OCI-LY7 (cell line): ENCODE data around the gene ZFP36L1. TPM values are rescaled to one million over a fixed set of nuclear protein-coding genes. Genes with fewer than 3 reads are reported as not detected.

Experiments used
- BruUV-seq: library from RNA; stranded (reverse); fragments of 400-500 nt; replicated peaks from 2 replicates; lab custom pipeline; 2021; lab: Mats Ljungman, UMichigan
- CTCF ChIA-PET: fragments of 300-600 bp; sonication (Branson Sonifier 250); formaldehyde crosslinking; loops from one replicate; lab custom pipeline; 2022; ENCODE audit warnings: antibody characterized with exemption; ENCODE audit not compliant: unreplicated experiment; lab: Charles Lee
- POLR2A ChIA-PET: fragments of 300-600 bp; sonication (Branson Sonifier 250); formaldehyde crosslinking; loops from one replicate; lab custom pipeline; 2022; ENCODE audit warnings: antibody characterized with exemption; lab: Charles Lee
- DNase-seq: peaks from one replicate; pipeline ENCODE4 v3.0.0-alpha.2; 2015; ENCODE audit warnings: low spot score
- H2AFZ ChIP-seq: fragments of 200-600 bp; sonication (generic), shearing (Covaris generic); 2 replicates; pipeline ENCODE4 v1.6.1; 2014; ENCODE audit warnings: mild to moderate bottlenecking, antibody characterized with exemption, low read length, moderate library complexity
- H3K27ac ChIP-seq: fragments of 200-600 bp; sonication (generic); 2 replicates; pipeline ENCODE4 v1.5.1; 2014; ENCODE audit warnings: mixed run types, low read depth, mild to moderate bottlenecking, moderate library complexity, low read length, inconsistent platforms; ENCODE audit not compliant: poor library complexity, severe bottlenecking
- H3K36me3 ChIP-seq: fragments of 200-600 bp; sonication (generic); 2 replicates; pipeline ENCODE4 v1.6.1; 2014; ENCODE audit warnings: mild to moderate bottlenecking, antibody characterized with exemption, low read length, moderate library complexity, mixed read lengths; ENCODE audit not compliant: insufficient read depth
- H3K4me1 ChIP-seq: fragments of 200-600 bp; sonication (generic); 2 replicates; pipeline ENCODE4 v1.5.1; 2014; ENCODE audit warnings: mild to moderate bottlenecking, low read length; ENCODE audit not compliant: insufficient read depth, poor library complexity, severe bottlenecking
- H3K4me2 ChIP-seq: fragments of 200-600 bp; sonication (generic); 2 replicates; pipeline ENCODE4 v1.6.1; 2014; ENCODE audit warnings: mild to moderate bottlenecking, low read length
- H3K4me3 ChIP-seq: fragments of 200-600 bp; sonication (generic); 2 replicates; pipeline ENCODE4 v1.5.1; 2014; ENCODE audit warnings: mild to moderate bottlenecking, low read depth, low read length; ENCODE audit not compliant: poor library complexity, severe bottlenecking
- H3K79me2 ChIP-seq: fragments of 200-600 bp; sonication (generic); 2 replicates; pipeline ENCODE4 v1.6.1; 2016; ENCODE audit warnings: low read depth, mild to moderate bottlenecking, low read length, moderate library complexity, mixed read lengths; ENCODE audit not compliant: insufficient read depth
- H3K9me2 ChIP-seq: fragments of 200-600 bp; sonication (generic); 2 replicates; pipeline ENCODE4 v1.6.1; 2016; ENCODE audit warnings: mild to moderate bottlenecking, low read length, mixed read lengths; ENCODE audit not compliant: insufficient read depth
- H3K9me3 ChIP-seq: fragments of 200-600 bp; sonication (generic); 2 replicates; pipeline ENCODE4 v1.6.1; 2014; ENCODE audit warnings: mild to moderate bottlenecking, mixed run types, low read length, mixed read lengths
- H4K20me1 ChIP-seq: fragments of 200-600 bp; sonication (generic); 2 replicates; pipeline ENCODE4 v1.6.1; 2014; ENCODE audit warnings: mild to moderate bottlenecking, antibody characterized with exemption, low read length, moderate library complexity, mixed read lengths; ENCODE audit not compliant: insufficient read depth
- EZH2phosphoT487 ChIP-seq: fragments of 200-600 bp; sonication (generic); IDR thresholded peaks from 2 replicates; pipeline ENCODE4 v1.6.1; 2018; ENCODE audit warnings: low read depth, borderline replicate concordance, mild to moderate bottlenecking, mixed run types, antibody characterized with exemption, low read length, moderate library complexity, mixed read lengths
- intact Hi-C: fragments of 100-400 bp; cut with micrococcal nuclease; formaldehyde crosslinking; loops from one replicate; pipeline ENCODE4 v1.10.0; 2022; ENCODE audit not compliant: unreplicated experiment
- total RNA-seq, 2 experiments: library from RNA; depleted of rRNA in 1 of 2; stranded (reverse); fragments of >200 nt in 1 of 2; shearing (Covaris generic) in 1 of 2; gene quantifications; 2 replicates each; pipeline ENCODE4 v1.2.3, GENCODE V29; 2014 to 2022
- TF ChIP-seq, protein P1 (sequence below): fragments of 200-600 bp; sonication (generic); conservative IDR thresholded peaks from 2 replicates; pipeline ENCODE4 v1.5.1; 2014; ENCODE audit warnings: mild to moderate bottlenecking, antibody characterized with exemption, low read length, moderate library complexity, mixed read lengths

Gene ZFP36L1
- total RNA-seq, 2 experiments from 2014 or later = 24.2 to 57.0 TPM

DNA sequence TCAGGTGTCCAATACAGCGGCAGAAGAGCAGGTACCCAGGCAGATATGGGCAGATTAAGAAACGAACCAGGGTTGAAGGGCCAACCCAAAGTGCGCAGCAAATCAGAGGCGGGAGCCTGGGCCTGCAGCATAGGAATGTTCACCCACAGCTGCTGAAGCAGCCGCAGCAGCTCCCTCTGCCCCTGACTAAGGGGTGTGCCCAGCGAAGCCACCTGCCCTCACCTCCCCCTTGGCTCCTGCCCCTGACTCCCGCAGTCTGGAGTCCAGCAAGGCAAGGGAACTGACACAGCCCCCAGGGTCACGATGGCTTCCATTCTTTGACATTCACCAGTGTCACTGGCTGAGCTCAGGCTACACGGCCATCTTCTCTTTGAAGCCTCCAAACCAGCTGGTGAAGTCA lies 27.3 kb upstream of the ZFP36L1 start:
- no peak overlapping the region for H3K27ac ChIP-seq
- no peaks in the 10 kb centered on the region for H3K9me3 ChIP-seq
- POLR2A ChIA-PET = interaction anchor here (0.8 to 1.1 kb wide), 2 partner anchors 25 to 459 kb away, joined by 3 read pairs; no protein-coding TSS in a partner anchor
- CTCF ChIA-PET = interaction anchor here (0.5 to 1.2 kb wide), 2 partner anchors 572 to 573 kb away, joined by 3 to 4 read pairs; no protein-coding TSS in a partner anchor
- no peak overlapping the region for H3K4me3 ChIP-seq
- H3K4me2 ChIP-seq = no peak overlapping the region; the same call in 1 of the 2 replicates
- intact Hi-C loops = loop anchor here (10.0 kb wide), 1 partner anchor 985 kb away; no protein-coding TSS in a partner anchor
- H3K79me2 ChIP-seq = peaks cover 7% of the 10 kb centered on the region; the same call in 1 of the 2 replicates
- H3K4me1 ChIP-seq = peaks cover 81% of the 10 kb centered on the region
- TF ChIP-seq, protein P1, sequence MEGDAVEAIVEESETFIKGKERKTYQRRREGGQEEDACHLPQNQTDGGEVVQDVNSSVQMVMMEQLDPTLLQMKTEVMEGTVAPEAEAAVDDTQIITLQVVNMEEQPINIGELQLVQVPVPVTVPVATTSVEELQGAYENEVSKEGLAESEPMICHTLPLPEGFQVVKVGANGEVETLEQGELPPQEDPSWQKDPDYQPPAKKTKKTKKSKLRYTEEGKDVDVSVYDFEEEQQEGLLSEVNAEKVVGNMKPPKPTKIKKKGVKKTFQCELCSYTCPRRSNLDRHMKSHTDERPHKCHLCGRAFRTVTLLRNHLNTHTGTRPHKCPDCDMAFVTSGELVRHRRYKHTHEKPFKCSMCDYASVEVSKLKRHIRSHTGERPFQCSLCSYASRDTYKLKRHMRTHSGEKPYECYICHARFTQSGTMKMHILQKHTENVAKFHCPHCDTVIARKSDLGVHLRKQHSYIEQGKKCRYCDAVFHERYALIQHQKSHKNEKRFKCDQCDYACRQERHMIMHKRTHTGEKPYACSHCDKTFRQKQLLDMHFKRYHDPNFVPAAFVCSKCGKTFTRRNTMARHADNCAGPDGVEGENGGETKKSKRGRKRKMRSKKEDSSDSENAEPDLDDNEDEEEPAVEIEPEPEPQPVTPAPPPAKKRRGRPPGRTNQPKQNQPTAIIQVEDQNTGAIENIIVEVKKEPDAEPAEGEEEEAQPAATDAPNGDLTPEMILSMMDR = no peak
- no peak for TF ChIP-seq EZH2phosphoT487
- DNase-seq = no peak
- no TSS peak for BruUV-seq
- H3K36me3 ChIP-seq = no peaks in the 10 kb centered on the region
- no peaks in the 10 kb centered on the region for H4K20me1 ChIP-seq
- 0 out of 2 replicates have a peak overlapping the region, but pooled peaks have one; percentile 30 for H2AFZ ChIP-seq
- no peaks in the 10 kb centered on the region for H3K9me2 ChIP-seq

DNA sequence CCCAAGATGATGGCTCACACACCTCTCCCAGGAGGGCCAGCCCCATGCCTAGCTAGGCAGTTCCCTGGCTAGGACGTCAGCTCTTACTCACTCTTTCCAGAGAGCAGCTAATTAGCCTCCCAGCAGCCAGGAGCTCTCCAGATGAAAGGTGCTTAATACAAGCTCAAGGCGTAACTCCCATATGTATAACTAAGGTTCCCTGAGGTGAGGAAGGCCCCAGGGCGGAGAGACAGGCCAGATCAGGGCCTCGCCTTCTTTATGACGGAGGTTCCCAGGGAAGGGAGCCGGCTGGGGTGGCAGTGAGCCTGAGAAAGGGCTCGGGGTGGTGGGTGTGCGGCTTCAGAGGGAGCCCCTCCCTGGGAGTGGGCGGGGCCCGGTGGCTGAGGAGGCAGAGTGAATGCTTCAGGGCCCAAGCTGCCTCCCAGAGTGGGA lies 26.4 kb upstream of the ZFP36L1 start:
- CTCF ChIA-PET = interaction anchor here (1.2 kb wide), 1 partner anchor 571 kb away, joined by 4 read pairs; no protein-coding TSS in a partner anchor
- H3K79me2 ChIP-seq = peaks cover 10% of the 10 kb centered on the region; the same call in 1 of the 2 replicates
- no peaks in the 10 kb centered on the region for H4K20me1 ChIP-seq
- H3K9me2 ChIP-seq = no peaks in the 10 kb centered on the region
- H3K36me3 ChIP-seq = no peaks in the 10 kb centered on the region
- BruUV-seq = no TSS peak
- TF ChIP-seq, protein P1 = no peak
- TF ChIP-seq EZH2phosphoT487 = no peak
- peaks cover 83% of the 10 kb centered on the region for H3K4me1 ChIP-seq
- no peak for DNase-seq
- no peaks in the 10 kb centered on the region for H3K9me3 ChIP-seq
- H3K4me2 ChIP-seq = no peak overlapping the region
- POLR2A ChIA-PET = interaction anchor here (0.5 to 7.8 kb wide), 8 partner anchors 9 to 569 kb away, joined by 3 to 126 read pairs (median 4); partner anchors contain the start of gene ZFP36L1
- H3K4me3 ChIP-seq = no peak overlapping the region
- H2AFZ ChIP-seq = no peak overlapping the region
- no peak overlapping the region for H3K27ac ChIP-seq
- intact Hi-C loops = loop anchor here (5.0 kb wide), 2 partner anchors 307 to 552 kb away; no protein-coding TSS in a partner anchor
